Panc1 (cell line): Measurements from ENCODE around the gene ULBP2. TPM values are rescaled to one million over a fixed set of nuclear protein-coding genes. Genes with fewer than 3 reads are reported as not detected.

Source experiments
- ATAC-seq: fragments of 200-7000 bp; cut with Tn5 transposase; 2 replicates; pipeline ENCODE4 v1.9.1; 2020; ENCODE audit warnings: mild to moderate bottlenecking, moderate library complexity
- BruUV-seq: library from RNA; stranded (reverse); fragments of 400-500 nt; replicated peaks from 2 replicates; lab custom pipeline; 2021; lab: Mats Ljungman, UMichigan
- CTCF ChIA-PET: fragments of 300-600 bp; sonication (Branson Sonifier 250); formaldehyde crosslinking; loops from one replicate; lab custom pipeline; 2022; ENCODE audit warnings: antibody characterized with exemption; lab: Charles Lee
- POLR2A ChIA-PET: fragments of 300-600 bp; sonication (Branson Sonifier 250); formaldehyde crosslinking; loops from one replicate; lab custom pipeline; 2022; ENCODE audit warnings: antibody characterized with exemption; lab: Charles Lee
- DNase-seq: peaks from one replicate; pipeline ENCODE4 v3.0.0-alpha.2; 2010; ENCODE audit warnings: low read depth, low spot score
- H3K27ac ChIP-seq: 2 replicates; pipeline ENCODE4 v1.5.1; 2011; ENCODE audit warnings: mild to moderate bottlenecking, low read length, inconsistent platforms
- H3K27me3 ChIP-seq: fragments of 200-500 bp; sonication (Bioruptor generic); 2 replicates; pipeline ENCODE4 v1.6.0; 2014; ENCODE audit warnings: low read length, inconsistent platforms; ENCODE audit not compliant: control insufficient read depth, insufficient read depth
- H3K36me3 ChIP-seq: fragments of 200-500 bp; sonication (Bioruptor generic); 2 replicates; pipeline ENCODE4 v1.5.1; 2014; ENCODE audit warnings: inconsistent platforms, mild to moderate bottlenecking, low read length, moderate library complexity; ENCODE audit not compliant: control insufficient read depth, insufficient read depth
- H3K4me1 ChIP-seq: 2 replicates; pipeline ENCODE4 v1.5.1; 2011; ENCODE audit warnings: inconsistent platforms, mild to moderate bottlenecking, low read length, moderate library complexity; ENCODE audit not compliant: control insufficient read depth, insufficient read depth
- H3K4me3 ChIP-seq, 2 experiments: 2 replicates each; pipeline ENCODE4 v1.5.1; 2011 to 2012; ENCODE audit warnings: low read depth in 2 of 2, low read length in 2 of 2, mild to moderate bottlenecking in 2 of 2, inconsistent platforms in 1 of 2, moderate library complexity in 1 of 2
- H3K9me3 ChIP-seq: fragments of 200-500 bp; sonication (Bioruptor generic); 2 replicates; pipeline ENCODE4 v1.5.1; 2014; ENCODE audit warnings: low read depth, mild to moderate bottlenecking, inconsistent platforms, low read length, moderate library complexity; ENCODE audit not compliant: control insufficient read depth, insufficient read depth
- CTCF ChIP-seq: fragments of 450-650 bp; IDR thresholded peaks from 2 replicates; pipeline ENCODE4 v1.5.1; 2017; ENCODE audit warnings: mild to moderate bottlenecking
- POLR2AphosphoS5 ChIP-seq: IDR thresholded peaks from 2 replicates; pipeline ENCODE4 v1.6.1; 2012; ENCODE audit warnings: mild to moderate bottlenecking, low read depth, low read length, moderate library complexity
- REST ChIP-seq, 2 experiments: IDR thresholded peaks; 2 replicates each; pipeline ENCODE4 v1.6.1; 2011 to 2012; ENCODE audit warnings: low read depth in 2 of 2, control low read depth in 1 of 2, low read length in 1 of 2, mild to moderate bottlenecking in 1 of 2, moderate library complexity in 1 of 2; ENCODE audit not compliant: insufficient read depth in 1 of 2
- SIN3A ChIP-seq: IDR thresholded peaks from 2 replicates; pipeline ENCODE4 v1.6.1; 2012; ENCODE audit warnings: low read depth, mild to moderate bottlenecking, low read length, moderate library complexity, borderline replicate concordance; ENCODE audit not compliant: insufficient read depth
- TCF7L2 ChIP-seq: IDR thresholded peaks from 2 replicates; pipeline ENCODE4 v1.6.1; 2011; ENCODE audit warnings: mild to moderate bottlenecking, low read depth, low read length, inconsistent platforms
- in situ Hi-C: cut with HindIII; loops from 2 replicates; pipeline ENCODE4 v1.10.0; 2016; ENCODE audit warnings: low sequenced_read_pairs, low pct_unique_long_range_greater_than_20kb
- intact Hi-C: fragments of 100-400 bp; cut with micrococcal nuclease; formaldehyde crosslinking; loops from one replicate; pipeline ENCODE4 v1.10.0; 2022; ENCODE audit not compliant: unreplicated experiment
- total RNA-seq: library from RNA; stranded (reverse); gene quantifications from one replicate; pipeline ENCODE4 v1.2.1, GENCODE V29; 2021; ENCODE audit not compliant: unreplicated experiment

The ULBP2 gene
- total RNA-seq, 1 experiment from 2014 or later = 0.69 TPM

- peaks cover 15% of the 10 kb centered on the region for H3K27me3 ChIP-seq
- no peaks in the 10 kb centered on the region for H3K9me3 ChIP-seq
- no TSS peak for BruUV-seq
- DNase-seq = no peak
- in situ Hi-C loops (no loop called here), intact Hi-C loops (no loop called here)
- H3K4me1 ChIP-seq = peaks cover 6% of the 10 kb centered on the region; the same call in 1 of the 2 replicates
- no peak overlapping the region for H3K27ac ChIP-seq
- TF ChIP-seq REST (IDR thresholded peaks at IDR 0.05; ENCODE audit: insufficient read depth in 1 of 2, low read depth in 2 of 2, low read length in 1 of 2) (no peak), SIN3A (no peak), TCF7L2 (no peak), CTCF (no peak), POLR2AphosphoS5 (no peak)
- no peak for ATAC-seq
- ChIA-PET CTCF (interaction anchor here (0.6 kb wide), 1 partner anchor 20 kb away, joined by 3 read pairs; no protein-coding TSS in a partner anchor), POLR2A (no interaction called here)
- no peaks in the 10 kb centered on the region for H3K36me3 ChIP-seq
- no peak overlapping the region for H3K4me3 ChIP-seq
These were observed 1.7 kb upstream of the ULBP2 start for GRCh38 chr6:149939909-149940671.

- DNase-seq (no peak), ATAC-seq (no peak)
- Histone ChIP-seq H3K27me3 (peaks cover 15% of the 10 kb centered on the region), H3K27ac (no peak overlapping the region), H3K4me1 (peaks cover 6% of the 10 kb centered on the region; the same call in 1 of the 2 replicates), H3K9me3 (no peaks in the 10 kb centered on the region), H3K4me3 (no peak overlapping the region), H3K36me3 (no peaks in the 10 kb centered on the region)
- ChIA-PET CTCF (interaction anchor here (0.6 to 0.9 kb wide), 2 partner anchors 20 to 76 kb away, joined by 3 read pairs; no protein-coding TSS in a partner anchor), POLR2A (no interaction called here)
- in situ Hi-C loops = no loop called here
- TF ChIP-seq CTCF = no peak
- TF ChIP-seq TCF7L2 = no peak
- TF ChIP-seq SIN3A = no peak
- no peak for TF ChIP-seq POLR2AphosphoS5
- no peak for TF ChIP-seq REST (IDR thresholded peaks at IDR 0.05; ENCODE audit: insufficient read depth in 1 of 2, low read depth in 2 of 2, low read length in 1 of 2)
- no TSS peak for BruUV-seq
- intact Hi-C loops = no loop called here
These were observed 1.2 kb upstream of the ULBP2 start for GRCh38 chr6:149940672-149940982.
